WERI-Rb-1 (cell line): ENCODE measurements around the gene BCAS3.

ENCODE experiments used
- DNase-seq: peaks from one replicate; pipeline ENCODE4 v3.0.0-alpha.2; 2020
- H3K27ac ChIP-seq: fragments of 250-450 bp; sonication (Bioruptor Pico); 2 replicates; pipeline ENCODE4 v1.5.1; 2020; ENCODE audit warnings: mild to moderate bottlenecking, moderate library complexity
- H3K27me3 ChIP-seq: fragments of 250-450 bp; sonication (Bioruptor Pico); 2 replicates; pipeline ENCODE4 v1.5.1; 2021; ENCODE audit warnings: mild to moderate bottlenecking, low read depth, moderate library complexity; ENCODE audit not compliant: insufficient read depth, severe bottlenecking
- H3K36me3 ChIP-seq: fragments of 250-450 bp; sonication (Bioruptor Pico); 2 replicates; pipeline ENCODE4 v1.5.1; 2020; ENCODE audit warnings: mild to moderate bottlenecking, moderate library complexity
- H3K4me3 ChIP-seq: 2 replicates; pipeline ENCODE4 v1.5.1; 2011; ENCODE audit warnings: low read depth, mild to moderate bottlenecking, control low read depth, low read length
- H3K9me3 ChIP-seq: fragments of 250-450 bp; sonication (Bioruptor Pico); 2 replicates; pipeline ENCODE4 v1.5.1; 2021; ENCODE audit warnings: mild to moderate bottlenecking, moderate library complexity; ENCODE audit not compliant: severe bottlenecking
- TF ChIP-seq, protein P1 (sequence below): IDR thresholded peaks from 2 replicates; pipeline ENCODE4 v1.5.1; 2011; ENCODE audit warnings: low read depth, mild to moderate bottlenecking, control low read depth, inconsistent platforms, low read length

Gene BCAS3

DNA sequence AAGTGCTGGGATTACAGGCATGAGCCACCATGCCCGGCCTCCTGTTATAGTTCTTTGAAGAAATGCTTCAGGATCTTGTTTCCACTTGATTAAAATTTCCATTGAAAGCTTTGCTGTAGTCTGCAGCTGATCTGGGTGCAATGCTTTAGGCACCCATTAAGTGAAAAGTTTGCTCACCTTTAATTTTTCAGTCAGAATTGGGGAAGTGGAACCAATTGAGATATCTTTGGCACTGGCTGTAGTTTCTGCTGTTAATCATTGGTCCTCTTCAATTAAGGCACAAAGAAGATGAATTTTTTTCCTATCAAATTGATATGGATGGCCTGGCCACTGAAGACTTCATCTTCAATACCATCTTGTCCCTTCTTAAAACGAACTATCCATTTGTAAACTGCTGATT, 385.9 kb downstream of the BCAS3 start:
- TF ChIP-seq, protein P1, sequence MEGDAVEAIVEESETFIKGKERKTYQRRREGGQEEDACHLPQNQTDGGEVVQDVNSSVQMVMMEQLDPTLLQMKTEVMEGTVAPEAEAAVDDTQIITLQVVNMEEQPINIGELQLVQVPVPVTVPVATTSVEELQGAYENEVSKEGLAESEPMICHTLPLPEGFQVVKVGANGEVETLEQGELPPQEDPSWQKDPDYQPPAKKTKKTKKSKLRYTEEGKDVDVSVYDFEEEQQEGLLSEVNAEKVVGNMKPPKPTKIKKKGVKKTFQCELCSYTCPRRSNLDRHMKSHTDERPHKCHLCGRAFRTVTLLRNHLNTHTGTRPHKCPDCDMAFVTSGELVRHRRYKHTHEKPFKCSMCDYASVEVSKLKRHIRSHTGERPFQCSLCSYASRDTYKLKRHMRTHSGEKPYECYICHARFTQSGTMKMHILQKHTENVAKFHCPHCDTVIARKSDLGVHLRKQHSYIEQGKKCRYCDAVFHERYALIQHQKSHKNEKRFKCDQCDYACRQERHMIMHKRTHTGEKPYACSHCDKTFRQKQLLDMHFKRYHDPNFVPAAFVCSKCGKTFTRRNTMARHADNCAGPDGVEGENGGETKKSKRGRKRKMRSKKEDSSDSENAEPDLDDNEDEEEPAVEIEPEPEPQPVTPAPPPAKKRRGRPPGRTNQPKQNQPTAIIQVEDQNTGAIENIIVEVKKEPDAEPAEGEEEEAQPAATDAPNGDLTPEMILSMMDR, result no peak
- Histone ChIP-seq H3K36me3 (no peaks in the 10 kb centered on the region), H3K27ac (no peak overlapping the region), H3K4me3 (no peak overlapping the region), H3K27me3 (no peaks in the 10 kb centered on the region), H3K9me3 (no peaks in the 10 kb centered on the region)
- no peak for DNase-seq

DNA sequence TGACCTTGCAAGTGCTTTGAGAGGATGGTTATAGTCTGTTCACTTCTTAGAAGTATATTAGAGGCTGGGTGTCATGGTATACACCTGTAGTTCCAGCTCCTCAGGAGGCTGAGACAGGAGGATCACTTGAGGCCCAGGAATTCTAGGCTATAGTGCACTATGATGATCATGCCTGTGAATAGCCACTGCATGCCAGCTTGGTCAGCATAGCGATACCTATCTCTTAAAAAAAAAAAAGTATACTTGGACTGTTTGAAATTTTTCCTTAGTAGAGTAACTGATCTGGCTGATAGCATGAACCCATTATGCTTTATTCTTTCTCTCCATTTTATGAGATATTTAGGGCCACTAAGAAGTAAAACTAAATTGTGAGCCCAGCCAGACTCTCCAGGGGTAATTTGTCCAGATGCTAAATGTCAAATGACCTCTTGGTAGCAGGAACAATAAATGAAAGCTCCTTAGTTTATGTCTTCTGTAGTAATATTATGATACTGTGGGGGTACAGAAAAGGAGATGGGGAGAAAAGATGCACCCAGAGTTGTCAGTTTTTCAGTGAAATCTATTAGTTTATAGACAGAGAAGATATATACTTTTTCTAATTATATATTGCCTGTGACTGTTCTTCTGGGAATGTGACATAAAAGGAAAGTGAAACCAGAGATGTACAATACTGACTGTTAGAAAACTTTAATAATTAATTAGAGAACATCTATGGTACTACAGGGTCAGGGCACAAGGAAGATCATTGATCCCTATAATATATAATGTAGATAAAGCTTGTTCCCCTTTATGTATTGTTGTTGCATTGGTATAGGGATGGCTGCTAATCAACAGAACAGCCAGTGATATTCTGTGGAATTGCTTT, 386.7 kb downstream of the BCAS3 start:
- no peak overlapping the region for H3K4me3 ChIP-seq
- H3K9me3 ChIP-seq, result no peaks in the 10 kb centered on the region
- H3K27ac ChIP-seq, result no peak overlapping the region
- DNase-seq, result no peak
- TF ChIP-seq, protein P1, result no peak
- no peaks in the 10 kb centered on the region for H3K27me3 ChIP-seq
- no peaks in the 10 kb centered on the region for H3K36me3 ChIP-seq

DNA sequence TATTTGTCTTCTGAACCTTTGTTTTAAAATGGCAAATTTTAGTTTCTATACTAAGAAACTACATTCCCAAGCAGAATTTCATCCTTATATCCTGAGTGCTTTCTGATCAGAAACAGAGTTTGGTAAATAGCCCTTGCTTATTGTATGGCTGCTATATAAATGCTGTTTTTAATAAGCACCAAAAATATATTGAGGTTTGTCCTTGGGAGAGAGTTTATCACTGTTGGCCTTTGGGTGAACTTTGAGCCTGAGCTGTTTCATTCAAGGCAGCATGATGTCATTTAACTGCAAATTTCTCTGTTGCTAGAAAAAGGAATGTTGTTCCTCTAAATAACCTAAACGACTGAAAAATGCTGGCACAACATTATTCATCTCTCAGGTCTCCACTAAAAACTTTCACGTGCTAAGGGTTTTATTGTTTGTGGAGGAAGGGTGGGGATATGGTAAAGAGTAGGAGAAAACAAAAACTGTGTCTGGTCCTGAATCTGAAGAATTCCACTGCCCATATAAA, 387.7 kb downstream of the BCAS3 start:
- TF ChIP-seq, protein P1, result no peak
- Histone ChIP-seq H3K36me3 (no peaks in the 10 kb centered on the region), H3K4me3 (no peak overlapping the region), H3K9me3 (no peaks in the 10 kb centered on the region), H3K27me3 (no peaks in the 10 kb centered on the region), H3K27ac (no peak overlapping the region)
- no peak for DNase-seq

DNA sequence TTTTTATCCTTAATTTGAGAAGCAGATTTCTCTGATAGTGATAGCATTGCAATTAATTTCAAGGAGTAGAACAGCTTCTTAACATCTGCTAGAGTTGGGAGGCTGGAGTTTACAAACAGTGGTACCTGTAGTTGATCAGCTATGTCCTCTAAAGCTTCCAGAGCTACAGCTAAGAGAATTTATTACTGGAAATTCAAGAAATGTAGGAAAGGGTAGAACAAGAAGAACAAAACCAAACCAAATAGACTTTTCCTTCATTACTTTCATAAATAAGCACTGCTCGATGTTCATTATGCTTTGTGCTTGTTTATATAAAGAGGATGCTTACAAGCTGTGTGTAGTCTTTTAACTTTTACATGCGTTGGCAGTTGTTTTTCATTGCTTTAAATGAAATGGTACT, 388.4 kb downstream of the BCAS3 start:
- TF ChIP-seq, protein P1, result no peak
- no peak for DNase-seq
- Histone ChIP-seq H3K4me3 (no peak overlapping the region), H3K27ac (no peak overlapping the region), H3K36me3 (no peaks in the 10 kb centered on the region), H3K27me3 (no peaks in the 10 kb centered on the region), H3K9me3 (no peaks in the 10 kb centered on the region)

- no peak overlapping the region for H3K27ac ChIP-seq
- no peak for DNase-seq
Measured at GRCh38 chr17:61070649-61071048, 393.0 kb downstream of the BCAS3 start.

More at GRCh38 chr17:61070649-61071048, 393.0 kb downstream of the BCAS3 start:
- no peak overlapping the region for H3K4me3 ChIP-seq
- no peaks in the 10 kb centered on the region for H3K36me3 ChIP-seq
- no peaks in the 10 kb centered on the region for H3K27me3 ChIP-seq
- H3K9me3 ChIP-seq, result no peaks in the 10 kb centered on the region
- TF ChIP-seq, protein P1, result no peak
